ENCODE data around the gene MAGEA9.

MAGEA9 gene

DNA sequence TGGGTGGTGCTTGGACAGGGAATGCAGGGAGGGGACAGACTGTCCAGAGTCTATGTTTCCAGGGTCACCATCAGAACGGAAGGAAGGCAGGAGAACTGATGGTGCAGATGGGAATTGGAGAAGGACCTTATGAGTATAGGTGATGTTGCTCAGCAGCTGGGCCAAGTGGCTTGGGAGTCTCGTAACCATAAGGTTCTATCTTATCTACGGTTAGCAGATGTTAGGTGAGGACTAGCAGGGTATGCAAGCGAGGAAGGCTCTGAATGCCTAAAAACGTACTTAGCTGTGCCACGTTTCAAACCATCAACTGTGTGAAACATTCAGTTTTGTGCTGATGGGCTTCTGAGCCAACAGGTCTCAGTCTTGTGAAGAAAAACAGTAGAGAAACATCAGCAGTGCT lies 22.4 kb downstream of the MAGEA9 start:
- TF ChIP-seq, protein P1, sequence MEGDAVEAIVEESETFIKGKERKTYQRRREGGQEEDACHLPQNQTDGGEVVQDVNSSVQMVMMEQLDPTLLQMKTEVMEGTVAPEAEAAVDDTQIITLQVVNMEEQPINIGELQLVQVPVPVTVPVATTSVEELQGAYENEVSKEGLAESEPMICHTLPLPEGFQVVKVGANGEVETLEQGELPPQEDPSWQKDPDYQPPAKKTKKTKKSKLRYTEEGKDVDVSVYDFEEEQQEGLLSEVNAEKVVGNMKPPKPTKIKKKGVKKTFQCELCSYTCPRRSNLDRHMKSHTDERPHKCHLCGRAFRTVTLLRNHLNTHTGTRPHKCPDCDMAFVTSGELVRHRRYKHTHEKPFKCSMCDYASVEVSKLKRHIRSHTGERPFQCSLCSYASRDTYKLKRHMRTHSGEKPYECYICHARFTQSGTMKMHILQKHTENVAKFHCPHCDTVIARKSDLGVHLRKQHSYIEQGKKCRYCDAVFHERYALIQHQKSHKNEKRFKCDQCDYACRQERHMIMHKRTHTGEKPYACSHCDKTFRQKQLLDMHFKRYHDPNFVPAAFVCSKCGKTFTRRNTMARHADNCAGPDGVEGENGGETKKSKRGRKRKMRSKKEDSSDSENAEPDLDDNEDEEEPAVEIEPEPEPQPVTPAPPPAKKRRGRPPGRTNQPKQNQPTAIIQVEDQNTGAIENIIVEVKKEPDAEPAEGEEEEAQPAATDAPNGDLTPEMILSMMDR (conservative IDR thresholded peaks at IDR 0.05; ENCODE audit: low read depth, low read length) = no peak
- no peak for DNase-seq (ENCODE audit: low read depth)
- H3K4me3 ChIP-seq (ENCODE audit: low read length) = no peak overlapping the region

DNA sequence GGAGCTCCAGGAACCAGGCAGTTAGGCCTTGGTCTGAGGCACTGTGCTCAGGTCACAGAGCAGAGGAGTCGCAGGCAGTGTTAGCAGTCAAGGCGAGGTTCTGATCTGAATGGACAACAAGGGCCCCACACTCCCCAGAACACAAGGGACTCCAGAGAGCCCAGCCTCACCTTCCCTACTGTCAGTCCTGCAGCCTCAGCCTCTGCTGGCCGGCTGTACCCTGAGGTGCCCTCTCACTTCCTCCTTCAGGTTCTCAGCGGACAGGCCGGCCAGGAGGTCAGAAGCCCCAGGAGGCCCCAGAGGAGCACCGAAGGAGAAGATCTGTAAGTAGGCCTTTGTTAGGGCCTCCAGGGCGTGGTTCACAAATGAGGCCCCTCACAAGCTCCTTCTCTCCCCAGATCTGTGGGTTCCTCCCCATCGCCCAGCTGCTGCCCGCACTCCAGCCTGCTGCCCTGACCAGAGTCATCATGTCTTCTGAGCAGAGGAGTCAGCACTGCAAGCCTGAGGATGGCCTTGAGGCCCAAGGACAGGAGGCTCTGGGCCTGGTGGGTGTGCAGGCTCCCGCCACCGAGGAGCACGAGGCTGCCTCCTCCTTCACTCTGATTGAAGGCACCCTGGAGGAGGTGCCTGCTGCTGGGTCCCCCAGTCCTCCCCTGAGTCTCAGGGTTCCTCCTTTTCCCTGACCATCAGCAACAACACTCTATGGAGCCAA lies 26.2 kb downstream of the MAGEA9 start:
- DNase-seq (ENCODE audit: low read depth) = no peak
- H3K4me3 ChIP-seq (ENCODE audit: low read length) = no peak overlapping the region
- TF ChIP-seq, protein P1 (conservative IDR thresholded peaks at IDR 0.05; ENCODE audit: low read depth, low read length) = no peak

DNA sequence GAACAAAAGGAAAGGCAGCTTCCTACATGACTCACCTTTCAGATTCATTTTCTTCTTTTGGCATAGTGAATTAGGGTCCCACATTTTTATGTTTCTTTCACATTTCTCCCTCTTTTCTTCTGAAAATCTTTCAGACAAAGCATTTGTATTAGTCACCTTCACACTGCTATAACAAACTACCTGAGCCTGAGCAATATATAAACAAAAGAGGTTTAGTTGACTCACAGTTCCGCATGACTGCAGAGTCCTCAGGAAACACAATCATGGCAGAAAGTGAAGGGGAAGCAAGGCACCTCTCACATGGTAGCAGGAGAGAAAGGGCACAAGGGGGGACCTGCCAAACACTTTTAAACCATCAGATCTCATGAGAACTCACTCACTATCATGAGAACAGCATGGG lies 36.9 kb downstream of the MAGEA9 start:
- TF ChIP-seq, protein P1 (conservative IDR thresholded peaks at IDR 0.05; ENCODE audit: low read depth, low read length) = no peak
- H3K4me3 ChIP-seq (ENCODE audit: low read length) = no peak overlapping the region
- no peak for DNase-seq (ENCODE audit: low read depth)

DNA sequence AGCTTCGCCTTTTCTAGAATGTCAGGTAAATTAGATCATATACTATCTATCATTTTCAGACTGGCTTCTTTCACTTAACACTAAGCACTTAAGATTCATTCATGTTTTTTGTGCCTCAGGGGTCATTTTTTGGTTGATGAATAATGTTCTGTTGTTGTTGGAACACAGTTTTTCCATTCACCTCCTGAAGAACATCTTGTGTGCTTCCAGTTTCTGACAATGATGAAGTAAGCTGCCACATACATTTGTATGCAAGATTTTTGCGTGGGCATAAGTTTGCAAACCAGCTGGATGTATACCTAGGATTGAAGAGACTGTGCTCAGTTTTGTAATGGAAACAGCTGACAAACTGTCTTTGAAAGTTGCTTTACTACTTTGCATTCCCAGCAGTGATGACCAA lies 37.6 kb downstream of the MAGEA9 start:
- TF ChIP-seq, protein P1 (conservative IDR thresholded peaks at IDR 0.05; ENCODE audit: low read depth, low read length) = no peak
- no peak for DNase-seq (ENCODE audit: low read depth)
- no peak overlapping the region for H3K4me3 ChIP-seq (ENCODE audit: low read length)

DNA sequence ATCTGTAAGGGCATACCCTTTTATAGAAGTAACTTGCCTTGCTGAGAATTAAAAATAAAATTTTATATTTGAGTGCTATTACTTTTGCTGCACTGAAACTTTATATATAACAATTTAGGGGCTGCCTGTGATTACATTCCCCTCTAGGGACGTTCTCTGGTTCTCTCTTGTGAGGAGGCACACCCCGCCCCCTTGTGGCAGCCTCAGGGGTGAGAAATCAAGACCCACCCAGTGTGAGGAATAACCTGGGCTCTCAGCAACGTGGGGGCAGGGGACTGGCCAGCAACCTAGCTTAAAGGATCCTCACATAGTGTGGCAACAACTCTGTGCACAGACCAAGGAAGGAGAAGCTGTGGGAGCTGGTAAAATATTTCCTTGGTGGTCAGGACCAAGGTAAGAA lies 43.7 kb downstream of the MAGEA9 start:
- H3K4me3 ChIP-seq (ENCODE audit: low read length) = no peak overlapping the region
- DNase-seq (ENCODE audit: low read depth) = no peak
- TF ChIP-seq, protein P1 (conservative IDR thresholded peaks at IDR 0.05; ENCODE audit: low read depth, low read length) = peak; percentile 45

DNA sequence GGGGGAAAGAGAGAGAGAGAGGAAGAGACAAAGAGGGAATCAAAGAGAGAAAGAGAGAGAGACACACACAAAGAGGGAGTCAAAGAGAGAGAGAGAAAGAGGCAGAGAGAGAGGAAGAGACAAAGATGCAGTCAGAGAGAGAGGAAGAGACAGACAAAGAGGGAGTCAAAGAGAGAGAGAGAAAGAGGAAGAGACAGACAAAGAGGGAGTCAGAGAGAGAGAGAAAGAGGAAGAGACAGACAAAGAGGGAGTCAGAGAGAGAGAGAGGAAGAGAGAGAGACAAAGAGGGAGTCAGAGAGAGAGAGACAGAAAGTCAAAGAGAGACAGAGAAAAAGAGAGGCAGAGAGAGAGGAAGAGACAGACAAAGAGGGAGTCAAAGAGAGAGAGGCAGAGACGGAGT lies 45.5 kb downstream of the MAGEA9 start:
- no peak overlapping the region for H3K4me3 ChIP-seq (ENCODE audit: low read length)
- DNase-seq (ENCODE audit: low read depth) = no peak
- TF ChIP-seq, protein P1 (conservative IDR thresholded peaks at IDR 0.05; ENCODE audit: low read depth, low read length) = no peak

DNA sequence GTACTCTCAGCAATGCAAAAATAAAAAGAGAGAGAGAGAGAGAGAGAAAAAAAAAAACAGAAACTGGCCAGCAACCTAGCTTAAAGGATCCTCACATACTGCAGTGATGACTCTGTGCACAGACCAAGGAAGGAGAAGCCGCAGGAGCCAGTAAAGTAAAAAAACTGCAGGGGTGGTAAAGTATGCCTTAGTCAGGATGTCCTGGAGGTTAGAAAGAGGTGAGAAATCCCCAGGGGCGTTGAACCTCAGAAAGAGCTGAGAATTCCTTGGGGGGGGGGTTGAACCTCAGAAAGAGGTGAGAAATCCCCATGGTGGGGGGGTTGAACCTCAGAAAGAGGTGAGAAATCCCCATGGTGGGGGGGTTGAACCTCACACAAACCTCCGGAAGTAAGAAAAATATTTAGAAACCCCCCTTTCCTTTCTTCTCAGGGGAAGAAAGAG lies 48.0 kb downstream of the MAGEA9 start:
- no peak for DNase-seq (ENCODE audit: low read depth)
- H3K4me3 ChIP-seq (ENCODE audit: low read length) = no peak overlapping the region
- TF ChIP-seq, protein P1 (conservative IDR thresholded peaks at IDR 0.05; ENCODE audit: low read depth, low read length) = no peak
